SK-N-SH treated with all-trans-retinoic acid at 6 μM for 48 hours (cell line): ENCODE results near the gene POU3F3.

Experiments
- ARNTL ChIP-seq: fragments of 450-650 bp; formaldehyde crosslinking; IDR thresholded peaks from 2 replicates; pipeline ENCODE4 v1.5.0; 2020; ENCODE audit warnings: low read depth, mild to moderate bottlenecking, moderate library complexity, borderline replicate concordance
- BACH2 ChIP-seq: fragments of 250-450 bp; sonication (Bioruptor Pico); IDR thresholded peaks from 2 replicates; pipeline ENCODE4 v1.9.0; 2021; ENCODE audit warnings: mild to moderate bottlenecking, borderline replicate concordance
- CREB5 ChIP-seq: fragments of 250-450 bp; sonication (Bioruptor Pico); IDR thresholded peaks from 2 replicates; pipeline ENCODE4 v1.5.1; 2020; ENCODE audit warnings: low read depth, mild to moderate bottlenecking, moderate library complexity
- GLIS3 ChIP-seq: fragments of 250-450 bp; sonication (Bioruptor Pico); IDR thresholded peaks from 2 replicates; pipeline ENCODE4 v1.5.0; 2020; ENCODE audit warnings: mild to moderate bottlenecking, moderate library complexity
- OSR1 ChIP-seq: fragments of 250-450 bp; sonication (Bioruptor Pico); IDR thresholded peaks from 2 replicates; pipeline ENCODE4 v1.8.0; 2022; ENCODE audit warnings: moderate library complexity, mild to moderate bottlenecking, inconsistent platforms
- RARB ChIP-seq: fragments of 250-450 bp; sonication (Bioruptor Pico); IDR thresholded peaks from 2 replicates; pipeline ENCODE4 v1.8.0; 2021; ENCODE audit warnings: mild to moderate bottlenecking, moderate library complexity
- SNAI2 ChIP-seq: fragments of 250-450 bp; sonication (Bioruptor Pico); IDR thresholded peaks from 2 replicates; pipeline ENCODE4 v1.5.0; 2020; ENCODE audit warnings: mild to moderate bottlenecking, moderate library complexity
- TOX ChIP-seq: fragments of 250-450 bp; sonication (Bioruptor Pico); IDR thresholded peaks from 2 replicates; pipeline ENCODE4 v1.8.0; 2021; ENCODE audit warnings: mild to moderate bottlenecking, moderate library complexity, borderline replicate concordance
- ZC3H10 ChIP-seq: fragments of 250-450 bp; sonication (Bioruptor Pico); IDR thresholded peaks from 2 replicates; pipeline ENCODE4 v1.5.1; 2021; ENCODE audit warnings: mild to moderate bottlenecking, moderate library complexity
- ZFP3 ChIP-seq: fragments of 250-450 bp; sonication (Bioruptor Pico); IDR thresholded peaks from 2 replicates; pipeline ENCODE4 v1.5.0; 2020; ENCODE audit warnings: mild to moderate bottlenecking, moderate library complexity
- ZFP30 ChIP-seq: fragments of 450-650 bp; formaldehyde crosslinking; IDR thresholded peaks from 2 replicates; pipeline ENCODE4 v1.5.0; 2022; ENCODE audit warnings: mild to moderate bottlenecking, moderate library complexity
- TF ChIP-seq, protein P1 (sequence below): fragments of 250-450 bp; sonication (Bioruptor Pico); IDR thresholded peaks from 2 replicates; pipeline ENCODE4 v1.8.0; 2020; ENCODE audit warnings: mild to moderate bottlenecking, moderate library complexity, borderline replicate concordance
- TF ChIP-seq, protein P2 (sequence below): fragments of 250-450 bp; sonication (Bioruptor Pico); IDR thresholded peaks from 2 replicates; pipeline ENCODE4 v1.5.0; 2020; ENCODE audit warnings: mild to moderate bottlenecking, moderate library complexity
- TF ChIP-seq, protein P3 (sequence below): fragments of 250-450 bp; sonication (Bioruptor Pico); IDR thresholded peaks from 2 replicates; pipeline ENCODE4 v1.5.1; 2021; ENCODE audit warnings: mild to moderate bottlenecking, moderate library complexity

DNA sequence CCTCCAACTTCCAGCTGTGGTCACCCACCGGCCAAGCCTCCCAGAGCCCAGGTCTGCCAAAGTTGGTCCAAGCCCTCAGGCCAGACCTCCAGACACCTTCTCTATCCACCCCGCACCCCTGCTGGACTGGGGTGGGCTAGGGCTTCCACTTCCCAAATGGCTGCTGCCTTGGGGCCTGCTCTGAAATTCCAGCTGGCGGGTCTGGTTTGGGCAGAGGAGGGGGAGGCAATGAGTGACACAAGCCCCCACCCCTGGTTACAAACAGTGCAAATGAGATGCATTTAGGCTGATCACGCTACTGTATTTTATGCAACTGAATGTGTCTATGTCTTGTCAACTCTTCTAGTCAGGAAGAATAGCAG, 14.6 kb downstream of the POU3F3 start:
- TF ChIP-seq, protein P1, sequence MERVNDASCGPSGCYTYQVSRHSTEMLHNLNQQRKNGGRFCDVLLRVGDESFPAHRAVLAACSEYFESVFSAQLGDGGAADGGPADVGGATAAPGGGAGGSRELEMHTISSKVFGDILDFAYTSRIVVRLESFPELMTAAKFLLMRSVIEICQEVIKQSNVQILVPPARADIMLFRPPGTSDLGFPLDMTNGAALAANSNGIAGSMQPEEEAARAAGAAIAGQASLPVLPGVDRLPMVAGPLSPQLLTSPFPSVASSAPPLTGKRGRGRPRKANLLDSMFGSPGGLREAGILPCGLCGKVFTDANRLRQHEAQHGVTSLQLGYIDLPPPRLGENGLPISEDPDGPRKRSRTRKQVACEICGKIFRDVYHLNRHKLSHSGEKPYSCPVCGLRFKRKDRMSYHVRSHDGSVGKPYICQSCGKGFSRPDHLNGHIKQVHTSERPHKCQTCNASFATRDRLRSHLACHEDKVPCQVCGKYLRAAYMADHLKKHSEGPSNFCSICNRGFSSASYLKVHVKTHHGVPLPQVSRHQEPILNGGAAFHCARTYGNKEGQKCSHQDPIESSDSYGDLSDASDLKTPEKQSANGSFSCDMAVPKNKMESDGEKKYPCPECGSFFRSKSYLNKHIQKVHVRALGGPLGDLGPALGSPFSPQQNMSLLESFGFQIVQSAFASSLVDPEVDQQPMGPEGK (CRISPR knock-in tag): no peak
- TF ChIP-seq TOX (CRISPR knock-in tag) (no peak), ZFP30 (CRISPR knock-in tag) (no peak), SNAI2 (no peak), GLIS3 (CRISPR knock-in tag) (no peak), CREB5 (no peak), ZFP3 (CRISPR knock-in tag) (no peak), ZC3H10 (CRISPR knock-in tag) (no peak), OSR1 (no peak), ARNTL (no peak), RARB (no peak), BACH2 (no peak)
- TF ChIP-seq, protein P2, sequence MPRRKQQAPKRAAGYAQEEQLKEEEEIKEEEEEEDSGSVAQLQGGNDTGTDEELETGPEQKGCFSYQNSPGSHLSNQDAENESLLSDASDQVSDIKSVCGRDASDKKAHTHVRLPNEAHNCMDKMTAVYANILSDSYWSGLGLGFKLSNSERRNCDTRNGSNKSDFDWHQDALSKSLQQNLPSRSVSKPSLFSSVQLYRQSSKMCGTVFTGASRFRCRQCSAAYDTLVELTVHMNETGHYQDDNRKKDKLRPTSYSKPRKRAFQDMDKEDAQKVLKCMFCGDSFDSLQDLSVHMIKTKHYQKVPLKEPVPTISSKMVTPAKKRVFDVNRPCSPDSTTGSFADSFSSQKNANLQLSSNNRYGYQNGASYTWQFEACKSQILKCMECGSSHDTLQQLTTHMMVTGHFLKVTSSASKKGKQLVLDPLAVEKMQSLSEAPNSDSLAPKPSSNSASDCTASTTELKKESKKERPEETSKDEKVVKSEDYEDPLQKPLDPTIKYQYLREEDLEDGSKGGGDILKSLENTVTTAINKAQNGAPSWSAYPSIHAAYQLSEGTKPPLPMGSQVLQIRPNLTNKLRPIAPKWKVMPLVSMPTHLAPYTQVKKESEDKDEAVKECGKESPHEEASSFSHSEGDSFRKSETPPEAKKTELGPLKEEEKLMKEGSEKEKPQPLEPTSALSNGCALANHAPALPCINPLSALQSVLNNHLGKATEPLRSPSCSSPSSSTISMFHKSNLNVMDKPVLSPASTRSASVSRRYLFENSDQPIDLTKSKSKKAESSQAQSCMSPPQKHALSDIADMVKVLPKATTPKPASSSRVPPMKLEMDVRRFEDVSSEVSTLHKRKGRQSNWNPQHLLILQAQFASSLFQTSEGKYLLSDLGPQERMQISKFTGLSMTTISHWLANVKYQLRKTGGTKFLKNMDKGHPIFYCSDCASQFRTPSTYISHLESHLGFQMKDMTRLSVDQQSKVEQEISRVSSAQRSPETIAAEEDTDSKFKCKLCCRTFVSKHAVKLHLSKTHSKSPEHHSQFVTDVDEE: no peak
- TF ChIP-seq, protein P3, sequence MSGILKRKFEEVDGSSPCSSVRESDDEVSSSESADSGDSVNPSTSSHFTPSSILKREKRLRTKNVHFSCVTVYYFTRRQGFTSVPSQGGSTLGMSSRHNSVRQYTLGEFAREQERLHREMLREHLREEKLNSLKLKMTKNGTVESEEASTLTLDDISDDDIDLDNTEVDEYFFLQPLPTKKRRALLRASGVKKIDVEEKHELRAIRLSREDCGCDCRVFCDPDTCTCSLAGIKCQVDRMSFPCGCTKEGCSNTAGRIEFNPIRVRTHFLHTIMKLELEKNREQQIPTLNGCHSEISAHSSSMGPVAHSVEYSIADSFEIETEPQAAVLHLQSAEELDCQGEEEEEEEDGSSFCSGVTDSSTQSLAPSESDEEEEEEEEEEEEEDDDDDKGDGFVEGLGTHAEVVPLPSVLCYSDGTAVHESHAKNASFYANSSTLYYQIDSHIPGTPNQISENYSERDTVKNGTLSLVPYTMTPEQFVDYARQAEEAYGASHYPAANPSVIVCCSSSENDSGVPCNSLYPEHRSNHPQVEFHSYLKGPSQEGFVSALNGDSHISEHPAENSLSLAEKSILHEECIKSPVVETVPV (CRISPR knock-in tag): no peak
